H1 (cell line): ENCODE measurements around the gene SNAPC3. TPM values are rescaled to one million over a fixed set of nuclear protein-coding genes. Genes with fewer than 3 reads are reported as not detected.

Experiments
- CTCF ChIA-PET: fragments of 300-600 bp; sonication (Branson Sonifier 250); formaldehyde crosslinking; loops from one replicate; lab custom pipeline; 2021; ENCODE audit not compliant: partially characterized antibody; lab: Charles Lee
- POLR2A ChIA-PET: fragments of 300-600 bp; sonication (Branson Sonifier 250); formaldehyde crosslinking; loops from one replicate; lab custom pipeline; 2021; ENCODE audit warnings: inconsistent platforms; ENCODE audit not compliant: partially characterized antibody; lab: Charles Lee
- DNase-seq, 2 experiments: peaks; one replicate each; pipeline versions ENCODE4 v3.0.0 to v3.0.0-alpha.2; 2010 to 2022; ENCODE audit warnings: low spot score in 2 of 2, low read depth in 1 of 2, mixed read lengths in 1 of 2
- FAIRE-seq: peaks from 2 replicates; lab custom pipeline; 2011; peaks lifted over from hg19 to GRCh38; lab: Jason Lieb, UNC
- H2AFZ ChIP-seq: 2 replicates; pipeline ENCODE4 v1.8.1; 2012; ENCODE audit warnings: low read length, inconsistent platforms
- H2AK5ac ChIP-seq: 2 replicates; pipeline ENCODE4 v1.6.1; 2013; ENCODE audit warnings: low read depth, low read length
- H2BK120ac ChIP-seq: replicated peaks from 2 replicates; pipeline ENCODE3; 2013; ENCODE audit warnings: low read depth, low read length, inconsistent platforms
- H2BK12ac ChIP-seq: 2 replicates; pipeline ENCODE4 v1.6.1; 2013; ENCODE audit warnings: low read depth, low read length
- H2BK15ac ChIP-seq: 2 replicates; pipeline ENCODE4 v1.6.1; 2013; ENCODE audit warnings: low read length
- H2BK20ac ChIP-seq: 2 replicates; pipeline ENCODE4 v1.6.1; 2013; ENCODE audit warnings: low read length
- H2BK5ac ChIP-seq: 2 replicates; pipeline ENCODE4 v1.6.1; 2013; ENCODE audit warnings: low read depth, low read length
- H3K14ac ChIP-seq: 2 replicates; pipeline ENCODE4 v1.6.1; 2013; ENCODE audit warnings: inconsistent platforms; ENCODE audit not compliant: insufficient read length
- H3K18ac ChIP-seq: 2 replicates; pipeline ENCODE4 v1.6.1; 2013; ENCODE audit warnings: low read length; ENCODE audit errors: extremely low read depth
- H3K23ac ChIP-seq: 2 replicates; pipeline ENCODE4 v1.6.1; 2013; ENCODE audit warnings: inconsistent platforms; ENCODE audit not compliant: insufficient read length
- H3K23me2 ChIP-seq: 2 replicates; pipeline ENCODE4 v1.6.1; 2013; ENCODE audit warnings: low read depth, low read length
- H3K27ac ChIP-seq: 2 replicates; pipeline ENCODE4 v1.6.1; 2011; ENCODE audit warnings: low read depth, low read length, inconsistent platforms
- H3K27me3 ChIP-seq, 4 experiments: replicated peaks in 1 of 4; 1 replicate in 1 of 4; 2 replicates in 3 of 4; pipeline versions ENCODE4 v1.6.1 to v1.8.1; 2011 to 2013; ENCODE audit warnings: low read length in 3 of 4, mild to moderate bottlenecking in 3 of 4, inconsistent platforms in 2 of 4, mixed read lengths in 2 of 4, moderate library complexity in 1 of 4; ENCODE audit not compliant: control insufficient read depth in 3 of 4, insufficient read depth in 3 of 4; ENCODE audit errors: extremely low read depth in 1 of 4
- H3K36me3 ChIP-seq, 4 experiments: 2 replicates each; pipeline versions ENCODE4 v1.6.1 to v1.8.1; 2011 to 2013; ENCODE audit warnings: mild to moderate bottlenecking in 4 of 4, low read length in 3 of 4, moderate library complexity in 2 of 4, control low read depth in 1 of 4, inconsistent platforms in 1 of 4; ENCODE audit not compliant: insufficient read depth in 4 of 4, control insufficient read depth in 2 of 4
- H3K4ac ChIP-seq: replicated peaks from 2 replicates; pipeline ENCODE3; 2013; ENCODE audit warnings: low read length, low read depth, mixed read lengths, inconsistent platforms; ENCODE audit not compliant: insufficient read length
- H3K4me1 ChIP-seq, 4 experiments: replicated peaks in 1 of 4; 1 replicate in 1 of 4; 2 replicates in 3 of 4; pipeline versions ENCODE4 v1.6.1 to v1.8.1; 2011 to 2013; ENCODE audit warnings: low read length in 3 of 4, inconsistent platforms in 2 of 4, mixed read lengths in 1 of 4; ENCODE audit not compliant: insufficient read depth in 4 of 4, control insufficient read depth in 3 of 4
- H3K4me2 ChIP-seq, 2 experiments: 2 replicates each; pipeline versions ENCODE4 v1.6.1 to v1.8.1; 2011 to 2013; ENCODE audit warnings: low read depth in 2 of 2, low read length in 2 of 2, control low read depth in 1 of 2, inconsistent platforms in 1 of 2, mild to moderate bottlenecking in 1 of 2; ENCODE audit not compliant: insufficient read depth in 1 of 2
- H3K4me3 ChIP-seq, 4 experiments: fragments of 200-600, 300-600 bp in 1 of 4; sonication (generic), shearing (Covaris generic), sonication (Bioruptor Twin) in 1 of 4; 2 replicates each; pipeline versions ENCODE4 v1.5.1 to v1.8.1; 2011 to 2016; ENCODE audit warnings: low read length in 4 of 4, low read depth in 3 of 4, control low read depth in 2 of 4, inconsistent platforms in 2 of 4, mild to moderate bottlenecking in 2 of 4, mixed read lengths in 1 of 4, moderate library complexity in 1 of 4; ENCODE audit not compliant: insufficient read depth in 2 of 4; ENCODE audit errors: extremely low read depth in 1 of 4
- H3K56ac ChIP-seq: replicated peaks from 2 replicates; pipeline ENCODE3; 2013; ENCODE audit warnings: low read depth, mild to moderate bottlenecking, mixed read lengths, low read length, inconsistent platforms; ENCODE audit not compliant: insufficient read length
- H3K79me1 ChIP-seq: 2 replicates; pipeline ENCODE4 v1.6.1; 2013; ENCODE audit warnings: low read depth, low read length, control low read depth
- H3K79me2 ChIP-seq, 2 experiments: 2 replicates each; pipeline versions ENCODE4 v1.6.1 to v1.8.1; 2012 to 2013; ENCODE audit warnings: low read length in 2 of 2, mild to moderate bottlenecking in 2 of 2, inconsistent platforms in 1 of 2; ENCODE audit not compliant: insufficient read depth in 2 of 2, control insufficient read depth in 1 of 2
- H3K9ac ChIP-seq, 4 experiments: replicated peaks in 1 of 4; 1 replicate in 1 of 4; 2 replicates in 3 of 4; pipeline versions ENCODE4 v1.6.1 to v1.8.1; 2011 to 2013; ENCODE audit warnings: low read depth in 3 of 4, low read length in 3 of 4, control low read depth in 2 of 4, mild to moderate bottlenecking in 2 of 4, moderate library complexity in 2 of 4, inconsistent platforms in 1 of 4; ENCODE audit errors: extremely low read depth in 1 of 4
- H3K9me3 ChIP-seq, 2 experiments: 2 replicates each; pipeline versions ENCODE4 v1.6.1 to v1.8.1; 2012 to 2013; ENCODE audit warnings: mild to moderate bottlenecking in 2 of 2, moderate library complexity in 2 of 2, control low read depth in 1 of 2, inconsistent platforms in 1 of 2, low read depth in 1 of 2, low read length in 1 of 2, mixed read lengths in 1 of 2; ENCODE audit not compliant: insufficient read depth in 2 of 2
- H4K20me1 ChIP-seq, 2 experiments: replicated peaks in 1 of 2; 2 replicates each; pipeline versions ENCODE3 to v1.8.1; 2011 to 2013; ENCODE audit warnings: inconsistent platforms in 2 of 2, low read length in 2 of 2, mild to moderate bottlenecking in 1 of 2; ENCODE audit not compliant: insufficient read depth in 2 of 2, control insufficient read depth in 1 of 2
- H4K5ac ChIP-seq: 2 replicates; pipeline ENCODE4 v1.6.1; 2013; ENCODE audit warnings: low read length, low read depth, mixed read lengths, inconsistent platforms; ENCODE audit not compliant: insufficient read length
- H4K8ac ChIP-seq: 2 replicates; pipeline ENCODE4 v1.8.0; 2013; ENCODE audit warnings: mild to moderate bottlenecking, moderate library complexity, low read length, inconsistent platforms; ENCODE audit not compliant: insufficient read depth; ENCODE audit errors: extremely low read depth
- H4K91ac ChIP-seq: replicated peaks from 2 replicates; pipeline ENCODE3; 2013; ENCODE audit warnings: low read length, mixed read lengths, inconsistent platforms; ENCODE audit not compliant: insufficient read length
- CREB1 ChIP-seq: IDR thresholded peaks from 2 replicates; pipeline ENCODE4 v1.6.1; 2012; ENCODE audit warnings: inconsistent platforms
- CTBP2 ChIP-seq: IDR thresholded peaks from 2 replicates; pipeline ENCODE4 v1.7.0; 2011; ENCODE audit warnings: borderline replicate concordance, mild to moderate bottlenecking, moderate library complexity, mixed read lengths, low read length; ENCODE audit not compliant: insufficient read depth, insufficient read length
- E2F6 ChIP-seq: IDR thresholded peaks from 2 replicates; pipeline ENCODE4 v1.6.1; 2012; ENCODE audit warnings: inconsistent platforms
- EP300 ChIP-seq, 2 experiments: IDR thresholded peaks; 1 replicate in 1 of 2; 2 replicates in 1 of 2; pipeline ENCODE4 v1.6.1; 2011 to 2012; ENCODE audit warnings: low read depth in 2 of 2, low read length in 2 of 2, mild to moderate bottlenecking in 2 of 2, borderline replicate concordance in 1 of 2, inconsistent platforms in 1 of 2, moderate library complexity in 1 of 2
- HDAC6 ChIP-seq: IDR thresholded peaks from one replicate; pipeline ENCODE4 v1.7.1; 2012; ENCODE audit warnings: low read depth, mild to moderate bottlenecking, inconsistent platforms, low read length, moderate library complexity
- KDM5A ChIP-seq: fragments of 200-600 bp; IDR thresholded peaks from 2 replicates; pipeline ENCODE4 v1.7.1; 2012; ENCODE audit warnings: mild to moderate bottlenecking, low read length, inconsistent platforms, mixed read lengths
- NANOG ChIP-seq: IDR thresholded peaks from 2 replicates; pipeline ENCODE4 v1.6.1; 2011; ENCODE audit warnings: low read length, low read depth, mild to moderate bottlenecking, inconsistent platforms; ENCODE audit not compliant: insufficient read depth, poor library complexity, severe bottlenecking
- NRF1 ChIP-seq: IDR thresholded peaks from 2 replicates; pipeline ENCODE4 v1.6.1; 2011; ENCODE audit warnings: mild to moderate bottlenecking, low read depth, low read length, improper control_type of control experiment
- SIN3A ChIP-seq, 2 experiments: IDR thresholded peaks in 1 of 2; conservative IDR thresholded peaks in 1 of 2; 2 replicates each; pipeline ENCODE4 v1.6.1; 2011 to 2012; ENCODE audit warnings: low read length in 2 of 2, improper control_type of control experiment in 1 of 2, low read depth in 1 of 2, mild to moderate bottlenecking in 1 of 2
- TAF1 ChIP-seq: IDR thresholded peaks from 2 replicates; pipeline ENCODE4 v1.6.1; 2011; ENCODE audit warnings: mild to moderate bottlenecking, low read depth, low read length
- WGBS, 2 experiments: shearing (Covaris generic) in 1 of 2; methylation state at CpG; one replicate each; pipeline versions ENCODE4 v1.1.6 to v1.1.7; 2013 to 2015; ENCODE audit warnings: low lambda C conversion rate in 2 of 2, mixed read lengths in 2 of 2, inconsistent platforms in 1 of 2, low coverage in 1 of 2, missing lambda C conversion rate in 1 of 2; ENCODE audit not compliant: insufficient replicate concordance in 2 of 2, insufficient coverage in 1 of 2, insufficient read length in 1 of 2; ENCODE audit errors: extremely low coverage in 1 of 2, missing lambda C conversion rate in 1 of 2; 5-methylcytosine and 5-hydroxymethylcytosine counted together
- polyA plus RNA-seq, 7 experiments: library from polyadenylated mRNA; depleted of rRNA in 3 of 7; stranded (reverse) in 5 of 7; unstranded in 2 of 7; fragments of >200 nt in 5 of 7; fragments of 200-250 nt in 2 of 7; gene quantifications; 1 replicate in 5 of 7; 2 replicates in 1 of 7; 4 replicates in 1 of 7; pipeline versions ENCODE4 v1.2.1 to v1.2.3, GENCODE V29; 2011 to 2013; ENCODE audit warnings: missing spikeins in 2 of 7, mixed read lengths in 2 of 7
- total RNA-seq: library from RNA; stranded (reverse); fragmentation: NEBNext Ultra II Directional; extraction: Animal tissue kit (Norgen Biotek cat#: 25700); gene quantifications from 2 replicates; pipeline ENCODE4 v1.2.1, GENCODE V29; 2021

The SNAPC3 gene
- total and polyA plus RNA-seq, 2 of the 8 experiments (the other 6 are each of a cell fraction or from before 2014, with no cell fraction given): 11.9 to 25.8 TPM

- H3K9ac ChIP-seq: no peak overlapping the region
- H3K27me3 ChIP-seq: no peaks in the 10 kb centered on the region
- H3K4me2 ChIP-seq: no peak overlapping the region
- no peak overlapping the region for H2AK5ac ChIP-seq
- H2BK12ac ChIP-seq: no peak overlapping the region
- H3K4ac ChIP-seq: no peak overlapping the region
- no peak overlapping the region for H3K14ac ChIP-seq
- H3K36me3 ChIP-seq: no peaks in the 10 kb centered on the region
- no peak overlapping the region for H2BK5ac ChIP-seq
- H4K8ac ChIP-seq: no peak overlapping the region
- no peaks in the 10 kb centered on the region for H3K23me2 ChIP-seq
- no peak overlapping the region for H3K27ac ChIP-seq
- DNase-seq (no peak), FAIRE-seq (no peak)
- H3K79me2 ChIP-seq: no peaks in the 10 kb centered on the region
- H4K5ac ChIP-seq: no peak overlapping the region
- H2AFZ ChIP-seq: no peak overlapping the region
- H4K20me1 ChIP-seq: no peaks in the 10 kb centered on the region
- H3K56ac ChIP-seq: no peak overlapping the region
- ChIA-PET CTCF (no interaction called here), POLR2A (no interaction called here)
- H2BK120ac ChIP-seq: no peak overlapping the region
- no peak overlapping the region for H3K23ac ChIP-seq
- H3K18ac ChIP-seq: no peak overlapping the region
- no peaks in the 10 kb centered on the region for H3K9me3 ChIP-seq
- TF ChIP-seq NRF1: no peak
- TF ChIP-seq KDM5A: no peak
- TF ChIP-seq CTBP2: no peak
- no peak for TF ChIP-seq TAF1
- no peak for TF ChIP-seq E2F6
- TF ChIP-seq NANOG: no peak
- no peak for TF ChIP-seq HDAC6
- TF ChIP-seq CREB1: no peak
- no peak for TF ChIP-seq SIN3A (conservative IDR thresholded peaks at IDR 0.05 in 1 of 2, IDR thresholded peaks at IDR 0.05 in 1 of 2; ENCODE audit: low read depth in 1 of 2, low read length in 2 of 2)
- no peak for TF ChIP-seq EP300 (IDR thresholded peaks at IDR 0.05; ENCODE audit: borderline replicate concordance in 1 of 2, low read depth in 2 of 2, low read length in 2 of 2)
- H2BK15ac ChIP-seq: no peak overlapping the region
- no peak overlapping the region for H3K4me3 ChIP-seq
- 60% methylated on average over 1 of the region's 1 CpG; no CpG with 5 or more reads in 1 of the 2 experiments for WGBS, 2 experiments
- H2BK20ac ChIP-seq: no peak overlapping the region
- no peaks in the 10 kb centered on the region; a peak in 1 of 7 replicates for H3K4me1 ChIP-seq
- no peaks in the 10 kb centered on the region for H3K79me1 ChIP-seq
- H4K91ac ChIP-seq: no peak overlapping the region
Measured at GRCh38 chr9:15381491-15381890, 41.2 kb upstream of the SNAPC3 start.
